H1 (cell line): Measurements from ENCODE around the gene STK32C. TPM values are rescaled to one million over a fixed set of nuclear protein-coding genes. Genes with fewer than 3 reads are reported as not detected.

Source experiments
- CTCF ChIA-PET: fragments of 300-600 bp; sonication (Branson Sonifier 250); formaldehyde crosslinking; loops from one replicate; lab custom pipeline; 2021; ENCODE audit not compliant: partially characterized antibody; lab: Charles Lee
- POLR2A ChIA-PET: fragments of 300-600 bp; sonication (Branson Sonifier 250); formaldehyde crosslinking; loops from one replicate; lab custom pipeline; 2021; ENCODE audit warnings: inconsistent platforms; ENCODE audit not compliant: partially characterized antibody; lab: Charles Lee
- DNase-seq, 2 experiments: peaks; one replicate each; pipeline versions ENCODE4 v3.0.0 to v3.0.0-alpha.2; 2010 to 2022; ENCODE audit warnings: low spot score in 2 of 2, low read depth in 1 of 2, mixed read lengths in 1 of 2
- FAIRE-seq: peaks from 2 replicates; lab custom pipeline; 2011; peaks lifted over from hg19 to GRCh38; lab: Jason Lieb, UNC
- H2AFZ ChIP-seq: 2 replicates; pipeline ENCODE4 v1.8.1; 2012; ENCODE audit warnings: low read length, inconsistent platforms
- H2AK5ac ChIP-seq: 2 replicates; pipeline ENCODE4 v1.6.1; 2013; ENCODE audit warnings: low read depth, low read length
- H2BK120ac ChIP-seq: replicated peaks from 2 replicates; pipeline ENCODE3; 2013; ENCODE audit warnings: low read depth, low read length, inconsistent platforms
- H2BK12ac ChIP-seq: 2 replicates; pipeline ENCODE4 v1.6.1; 2013; ENCODE audit warnings: low read depth, low read length
- H2BK15ac ChIP-seq: 2 replicates; pipeline ENCODE4 v1.6.1; 2013; ENCODE audit warnings: low read length
- H2BK20ac ChIP-seq: 2 replicates; pipeline ENCODE4 v1.6.1; 2013; ENCODE audit warnings: low read length
- H2BK5ac ChIP-seq: 2 replicates; pipeline ENCODE4 v1.6.1; 2013; ENCODE audit warnings: low read depth, low read length
- H3K14ac ChIP-seq: 2 replicates; pipeline ENCODE4 v1.6.1; 2013; ENCODE audit warnings: inconsistent platforms; ENCODE audit not compliant: insufficient read length
- H3K18ac ChIP-seq: 2 replicates; pipeline ENCODE4 v1.6.1; 2013; ENCODE audit warnings: low read length; ENCODE audit errors: extremely low read depth
- H3K23ac ChIP-seq: 2 replicates; pipeline ENCODE4 v1.6.1; 2013; ENCODE audit warnings: inconsistent platforms; ENCODE audit not compliant: insufficient read length
- H3K23me2 ChIP-seq: 2 replicates; pipeline ENCODE4 v1.6.1; 2013; ENCODE audit warnings: low read depth, low read length
- H3K27ac ChIP-seq: 2 replicates; pipeline ENCODE4 v1.6.1; 2011; ENCODE audit warnings: low read depth, low read length, inconsistent platforms
- H3K27me3 ChIP-seq, 4 experiments: replicated peaks in 1 of 4; 1 replicate in 1 of 4; 2 replicates in 3 of 4; pipeline versions ENCODE4 v1.6.1 to v1.8.1; 2011 to 2013; ENCODE audit warnings: low read length in 3 of 4, mild to moderate bottlenecking in 3 of 4, inconsistent platforms in 2 of 4, mixed read lengths in 2 of 4, moderate library complexity in 1 of 4; ENCODE audit not compliant: control insufficient read depth in 3 of 4, insufficient read depth in 3 of 4; ENCODE audit errors: extremely low read depth in 1 of 4
- H3K36me3 ChIP-seq, 4 experiments: 2 replicates each; pipeline versions ENCODE4 v1.6.1 to v1.8.1; 2011 to 2013; ENCODE audit warnings: mild to moderate bottlenecking in 4 of 4, low read length in 3 of 4, moderate library complexity in 2 of 4, control low read depth in 1 of 4, inconsistent platforms in 1 of 4; ENCODE audit not compliant: insufficient read depth in 4 of 4, control insufficient read depth in 2 of 4
- H3K4ac ChIP-seq: replicated peaks from 2 replicates; pipeline ENCODE3; 2013; ENCODE audit warnings: low read length, low read depth, mixed read lengths, inconsistent platforms; ENCODE audit not compliant: insufficient read length
- H3K4me1 ChIP-seq, 4 experiments: replicated peaks in 1 of 4; 1 replicate in 1 of 4; 2 replicates in 3 of 4; pipeline versions ENCODE4 v1.6.1 to v1.8.1; 2011 to 2013; ENCODE audit warnings: low read length in 3 of 4, inconsistent platforms in 2 of 4, mixed read lengths in 1 of 4; ENCODE audit not compliant: insufficient read depth in 4 of 4, control insufficient read depth in 3 of 4
- H3K4me2 ChIP-seq, 2 experiments: 2 replicates each; pipeline versions ENCODE4 v1.6.1 to v1.8.1; 2011 to 2013; ENCODE audit warnings: low read depth in 2 of 2, low read length in 2 of 2, control low read depth in 1 of 2, inconsistent platforms in 1 of 2, mild to moderate bottlenecking in 1 of 2; ENCODE audit not compliant: insufficient read depth in 1 of 2
- H3K4me3 ChIP-seq, 4 experiments: fragments of 200-600, 300-600 bp in 1 of 4; sonication (generic), shearing (Covaris generic), sonication (Bioruptor Twin) in 1 of 4; 2 replicates each; pipeline versions ENCODE4 v1.5.1 to v1.8.1; 2011 to 2016; ENCODE audit warnings: low read length in 4 of 4, low read depth in 3 of 4, control low read depth in 2 of 4, inconsistent platforms in 2 of 4, mild to moderate bottlenecking in 2 of 4, mixed read lengths in 1 of 4, moderate library complexity in 1 of 4; ENCODE audit not compliant: insufficient read depth in 2 of 4; ENCODE audit errors: extremely low read depth in 1 of 4
- H3K56ac ChIP-seq: replicated peaks from 2 replicates; pipeline ENCODE3; 2013; ENCODE audit warnings: low read depth, mild to moderate bottlenecking, mixed read lengths, low read length, inconsistent platforms; ENCODE audit not compliant: insufficient read length
- H3K79me1 ChIP-seq: 2 replicates; pipeline ENCODE4 v1.6.1; 2013; ENCODE audit warnings: low read depth, low read length, control low read depth
- H3K79me2 ChIP-seq, 2 experiments: 2 replicates each; pipeline versions ENCODE4 v1.6.1 to v1.8.1; 2012 to 2013; ENCODE audit warnings: low read length in 2 of 2, mild to moderate bottlenecking in 2 of 2, inconsistent platforms in 1 of 2; ENCODE audit not compliant: insufficient read depth in 2 of 2, control insufficient read depth in 1 of 2
- H3K9ac ChIP-seq, 4 experiments: replicated peaks in 1 of 4; 1 replicate in 1 of 4; 2 replicates in 3 of 4; pipeline versions ENCODE4 v1.6.1 to v1.8.1; 2011 to 2013; ENCODE audit warnings: low read depth in 3 of 4, low read length in 3 of 4, control low read depth in 2 of 4, mild to moderate bottlenecking in 2 of 4, moderate library complexity in 2 of 4, inconsistent platforms in 1 of 4; ENCODE audit errors: extremely low read depth in 1 of 4
- H3K9me3 ChIP-seq, 2 experiments: 2 replicates each; pipeline versions ENCODE4 v1.6.1 to v1.8.1; 2012 to 2013; ENCODE audit warnings: mild to moderate bottlenecking in 2 of 2, moderate library complexity in 2 of 2, control low read depth in 1 of 2, inconsistent platforms in 1 of 2, low read depth in 1 of 2, low read length in 1 of 2, mixed read lengths in 1 of 2; ENCODE audit not compliant: insufficient read depth in 2 of 2
- H4K20me1 ChIP-seq, 2 experiments: replicated peaks in 1 of 2; 2 replicates each; pipeline versions ENCODE3 to v1.8.1; 2011 to 2013; ENCODE audit warnings: inconsistent platforms in 2 of 2, low read length in 2 of 2, mild to moderate bottlenecking in 1 of 2; ENCODE audit not compliant: insufficient read depth in 2 of 2, control insufficient read depth in 1 of 2
- H4K5ac ChIP-seq: 2 replicates; pipeline ENCODE4 v1.6.1; 2013; ENCODE audit warnings: low read length, low read depth, mixed read lengths, inconsistent platforms; ENCODE audit not compliant: insufficient read length
- H4K8ac ChIP-seq: 2 replicates; pipeline ENCODE4 v1.8.0; 2013; ENCODE audit warnings: mild to moderate bottlenecking, moderate library complexity, low read length, inconsistent platforms; ENCODE audit not compliant: insufficient read depth; ENCODE audit errors: extremely low read depth
- H4K91ac ChIP-seq: replicated peaks from 2 replicates; pipeline ENCODE3; 2013; ENCODE audit warnings: low read length, mixed read lengths, inconsistent platforms; ENCODE audit not compliant: insufficient read length
- EP300 ChIP-seq, 2 experiments: IDR thresholded peaks; 1 replicate in 1 of 2; 2 replicates in 1 of 2; pipeline ENCODE4 v1.6.1; 2011 to 2012; ENCODE audit warnings: low read depth in 2 of 2, low read length in 2 of 2, mild to moderate bottlenecking in 2 of 2, borderline replicate concordance in 1 of 2, inconsistent platforms in 1 of 2, moderate library complexity in 1 of 2
- EZH2 ChIP-seq: fragments of 200-600 bp; sonication (generic); IDR thresholded peaks from 2 replicates; pipeline ENCODE4 v1.7.1; 2012; ENCODE audit warnings: low read depth, mild to moderate bottlenecking, moderate library complexity, low read length, inconsistent platforms; ENCODE audit not compliant: severe bottlenecking
- GTF2F1 ChIP-seq: IDR thresholded peaks from 2 replicates; pipeline ENCODE4 v1.6.1; 2012; ENCODE audit warnings: low read depth, low read length, improper control_type of control experiment, borderline replicate concordance
- JUN ChIP-seq: IDR thresholded peaks from 2 replicates; pipeline ENCODE4 v1.6.1; 2011; ENCODE audit warnings: low read depth, mild to moderate bottlenecking, improper control_type of control experiment, low read length
- RNF2 ChIP-seq: fragments of 200-900, 300-1000 bp; sonication (generic); IDR thresholded peaks from 2 replicates; pipeline ENCODE4 v1.7.1; 2016; ENCODE audit warnings: borderline replicate concordance, low read depth, mild to moderate bottlenecking, antibody characterized with exemption, low read length; ENCODE audit not compliant: poor library complexity, severe bottlenecking; ENCODE audit errors: missing control alignments
- SP1 ChIP-seq: IDR thresholded peaks from 2 replicates; pipeline ENCODE4 v1.6.1; 2011; ENCODE audit warnings: low read depth, low read length
- WGBS, 2 experiments: shearing (Covaris generic) in 1 of 2; methylation state at CpG; one replicate each; pipeline versions ENCODE4 v1.1.6 to v1.1.7; 2013 to 2015; ENCODE audit warnings: low lambda C conversion rate in 2 of 2, mixed read lengths in 2 of 2, inconsistent platforms in 1 of 2, low coverage in 1 of 2, missing lambda C conversion rate in 1 of 2; ENCODE audit not compliant: insufficient replicate concordance in 2 of 2, insufficient coverage in 1 of 2, insufficient read length in 1 of 2; ENCODE audit errors: extremely low coverage in 1 of 2, missing lambda C conversion rate in 1 of 2; 5-methylcytosine and 5-hydroxymethylcytosine counted together
- polyA plus RNA-seq, 7 experiments: library from polyadenylated mRNA; depleted of rRNA in 3 of 7; stranded (reverse) in 5 of 7; unstranded in 2 of 7; fragments of >200 nt in 5 of 7; fragments of 200-250 nt in 2 of 7; gene quantifications; 1 replicate in 5 of 7; 2 replicates in 1 of 7; 4 replicates in 1 of 7; pipeline versions ENCODE4 v1.2.1 to v1.2.3, GENCODE V29; 2011 to 2013; ENCODE audit warnings: missing spikeins in 2 of 7, mixed read lengths in 2 of 7
- total RNA-seq: library from RNA; stranded (reverse); fragmentation: NEBNext Ultra II Directional; extraction: Animal tissue kit (Norgen Biotek cat#: 25700); gene quantifications from 2 replicates; pipeline ENCODE4 v1.2.1, GENCODE V29; 2021

STK32C gene
- total and polyA plus RNA-seq, 2 of the 8 experiments (the other 6 are each of a cell fraction or from before 2014, with no cell fraction given) = 10.6 to 15.6 TPM

- Histone ChIP-seq H3K14ac (no peak overlapping the region), H2BK120ac (no peak overlapping the region), H3K9me3 (no peaks in the 10 kb centered on the region), H4K91ac (no peak overlapping the region), H2AFZ (no peak overlapping the region), H2AK5ac (no peak overlapping the region), H4K8ac (no peak overlapping the region; the same call in 1 of the 2 replicates), H3K79me1 (no peaks in the 10 kb centered on the region), H3K9ac (no peak overlapping the region), H2BK15ac (no peak overlapping the region), H3K23ac (no peak overlapping the region), H2BK5ac (no peak overlapping the region), H3K18ac (no peak overlapping the region), H3K4ac (no peak overlapping the region), H4K5ac (no peak overlapping the region), H3K4me3 (no peak overlapping the region), H3K4me1 (no peaks in the 10 kb centered on the region), H3K56ac (no peak overlapping the region), H4K20me1 (peaks cover 0 to 12% of the 10 kb centered on the region in 2 experiments), H3K36me3 (no peaks in the 10 kb centered on the region; a peak in 1 of 8 replicates), H3K27me3 (no peaks in the 10 kb centered on the region), H3K27ac (no peak overlapping the region), H2BK12ac (no peak overlapping the region), H3K23me2 (no peaks in the 10 kb centered on the region), H3K4me2 (no peak overlapping the region), H2BK20ac (no peak overlapping the region), H3K79me2 (no peaks in the 10 kb centered on the region)
- DNase-seq (no peak), FAIRE-seq (no peak)
- no peak for TF ChIP-seq JUN
- no peak for TF ChIP-seq RNF2
- TF ChIP-seq EP300 (IDR thresholded peaks at IDR 0.05; ENCODE audit: borderline replicate concordance in 1 of 2, low read depth in 2 of 2, low read length in 2 of 2) = no peak
- TF ChIP-seq SP1 = no peak
- no peak for TF ChIP-seq GTF2F1
- TF ChIP-seq EZH2 = no peak
- POLR2A ChIA-PET = no interaction called here
- WGBS, 2 experiments = 91% methylated on average over 29 of the region's 35 CpGs; no CpG with 5 or more reads in 1 of the 2 experiments
- CTCF ChIA-PET = interaction anchor here (1.0 kb wide), 1 partner anchor 152 kb away, joined by 3 read pairs; no protein-coding TSS in a partner anchor
Measured at GRCh38 chr10:132200344-132201110, 107.2 kb downstream of the STK32C start.
